T-helper 17 cell (primary cell): ENCODE results near the gene GEN1. TPM values are rescaled to one million over a fixed set of nuclear protein-coding genes. Genes with fewer than 3 reads are reported as not detected.

Experiments used
- ATAC-seq: fragments of 150-1000 bp; cut with Tn5 transposase; 2 replicates; pipeline ENCODE4 v1.10.0; 2021; ENCODE audit warnings: mild to moderate bottlenecking, moderate library complexity
- DNase-seq, 3 donors: peaks; one replicate each; pipeline versions ENCODE4 v3.0.0 to v3.0.0-alpha.2; 2020 to 2021
- H3K9me3 ChIP-seq: one replicate; pipeline ENCODE4 v1.7.0; 2013; ENCODE audit warnings: low read length, mild to moderate bottlenecking; ENCODE audit not compliant: control insufficient read depth, poor library complexity, severe bottlenecking
- H3K27ac Mint-ChIP-seq: one replicate; pipeline ENCODE4 v1.8.0; 2022; ENCODE audit warnings: mild to moderate bottlenecking, moderate library complexity, mixed read lengths
- H3K27me3 Mint-ChIP-seq: one replicate; pipeline ENCODE4 v1.8.0; 2022; ENCODE audit warnings: mixed read lengths
- H3K36me3 Mint-ChIP-seq: one replicate; pipeline ENCODE4 v1.8.0; 2022; ENCODE audit warnings: low read depth, mixed read lengths
- H3K4me1 Mint-ChIP-seq: one replicate; pipeline ENCODE4 v1.8.0; 2022; ENCODE audit warnings: mild to moderate bottlenecking, mixed read lengths
- H3K4me3 Mint-ChIP-seq: one replicate; pipeline ENCODE4 v1.8.0; 2022; ENCODE audit warnings: mild to moderate bottlenecking, moderate library complexity, mixed read lengths
- total RNA-seq, 4 donors: library from RNA in 2 of 4; stranded (reverse) in 2 of 4; gene quantifications; one replicate each; pipeline ENCODE4 v1.2.3 and lab custom pipeline; 2022 to 2026

GEN1 gene
- total RNA-seq, 2 donors from 2014 or later, result 7.2 to 10.7 TPM

GRCh38 chr2:17762451-17762850 is 8.5 kb downstream of the GEN1 start:
- no peaks in the 10 kb centered on the region for H3K27me3 Mint-ChIP-seq
- H3K4me3 Mint-ChIP-seq, result no peak overlapping the region

GRCh38 chr2:17763641-17764333 is 9.8 kb downstream of the GEN1 start:
- Mint-ChIP-seq H3K27ac (no peak overlapping the region), H3K36me3 (peaks cover 6% of the 10 kb centered on the region), H3K4me1 (peaks cover 5% of the 10 kb centered on the region), H3K4me3 (no peak overlapping the region), H3K27me3 (no peaks in the 10 kb centered on the region)
- ATAC-seq, result no peak
- H3K9me3 ChIP-seq, result no peaks in the 10 kb centered on the region
- no peak for DNase-seq

More at GRCh38 chr2:17762451-17762850, 8.5 kb downstream of the GEN1 start:
- DNase-seq (no peak), ATAC-seq (no peak)
- peaks cover 5% of the 10 kb centered on the region for H3K4me1 Mint-ChIP-seq
- H3K27ac Mint-ChIP-seq, result no peak overlapping the region
- H3K9me3 ChIP-seq, result no peaks in the 10 kb centered on the region
- H3K36me3 Mint-ChIP-seq, result peaks cover 6% of the 10 kb centered on the region

- H3K4me1 Mint-ChIP-seq, result no peaks in the 10 kb centered on the region
- DNase-seq (no peak), ATAC-seq (no peak)
- peaks cover 4% of the 10 kb centered on the region for H3K36me3 Mint-ChIP-seq
- H3K27ac Mint-ChIP-seq, result no peak overlapping the region
- no peaks in the 10 kb centered on the region for H3K27me3 Mint-ChIP-seq
- no peaks in the 10 kb centered on the region for H3K9me3 ChIP-seq
- H3K4me3 Mint-ChIP-seq, result no peak overlapping the region
Measured at GRCh38 chr2:17765398-17765797, 11.5 kb downstream of the GEN1 start.

- ATAC-seq, result no peak
- Mint-ChIP-seq H3K4me1 (no peaks in the 10 kb centered on the region), H3K27ac (no peak overlapping the region), H3K27me3 (no peaks in the 10 kb centered on the region), H3K36me3 (no peaks in the 10 kb centered on the region), H3K4me3 (no peak overlapping the region)
- DNase-seq, result no peak
- H3K9me3 ChIP-seq, result no peaks in the 10 kb centered on the region
Measured at GRCh38 chr2:17768894-17769293, 15.0 kb downstream of the GEN1 start.

- Mint-ChIP-seq H3K36me3 (peaks cover 3% of the 10 kb centered on the region), H3K27me3 (no peaks in the 10 kb centered on the region), H3K27ac (no peak overlapping the region), H3K4me3 (no peak overlapping the region), H3K4me1 (no peaks in the 10 kb centered on the region)
- no peak for ATAC-seq
- no peak for DNase-seq
- H3K9me3 ChIP-seq, result no peaks in the 10 kb centered on the region
Measured at GRCh38 chr2:17771956-17772355, 18.0 kb downstream of the GEN1 start.

- Mint-ChIP-seq H3K4me1 (no peaks in the 10 kb centered on the region), H3K27me3 (no peaks in the 10 kb centered on the region), H3K27ac (no peak overlapping the region), H3K36me3 (peaks cover 3% of the 10 kb centered on the region), H3K4me3 (no peak overlapping the region)
- no peak for ATAC-seq
- no peak for DNase-seq
- H3K9me3 ChIP-seq, result no peaks in the 10 kb centered on the region
Measured at GRCh38 chr2:17772532-17772931, 18.6 kb downstream of the GEN1 start.

GRCh38 chr2:17780546-17780945 is 26.6 kb downstream of the GEN1 start:
- ATAC-seq, result no peak
- no peak overlapping the region for H3K27ac Mint-ChIP-seq
- no peaks in the 10 kb centered on the region for H3K36me3 Mint-ChIP-seq

GRCh38 chr2:17781482-17781881 is 27.5 kb downstream of the GEN1 start:
- H3K4me3 Mint-ChIP-seq, result no peak overlapping the region
- no peaks in the 10 kb centered on the region for H3K9me3 ChIP-seq
- no peak for DNase-seq
- H3K36me3 Mint-ChIP-seq, result no peaks in the 10 kb centered on the region
- no peak for ATAC-seq
- no peaks in the 10 kb centered on the region for H3K27me3 Mint-ChIP-seq
- H3K4me1 Mint-ChIP-seq, result no peaks in the 10 kb centered on the region
- no peak overlapping the region for H3K27ac Mint-ChIP-seq

More at GRCh38 chr2:17780546-17780945, 26.6 kb downstream of the GEN1 start:
- H3K27me3 Mint-ChIP-seq, result no peaks in the 10 kb centered on the region
- no peaks in the 10 kb centered on the region for H3K4me1 Mint-ChIP-seq
- DNase-seq, result no peak
- H3K9me3 ChIP-seq, result no peaks in the 10 kb centered on the region
- H3K4me3 Mint-ChIP-seq, result no peak overlapping the region

- Mint-ChIP-seq H3K27me3 (peaks cover 19% of the 10 kb centered on the region), H3K36me3 (no peaks in the 10 kb centered on the region), H3K27ac (no peak overlapping the region), H3K4me1 (no peaks in the 10 kb centered on the region), H3K4me3 (no peak overlapping the region)
- no peak for DNase-seq
- no peak for ATAC-seq
- H3K9me3 ChIP-seq, result no peaks in the 10 kb centered on the region
Measured at GRCh38 chr2:17786727-17787126, 32.8 kb downstream of the GEN1 start.

GRCh38 chr2:17788773-17789172 is 34.8 kb downstream of the GEN1 start:
- H3K36me3 Mint-ChIP-seq, result no peaks in the 10 kb centered on the region
- no peak overlapping the region for H3K4me3 Mint-ChIP-seq

GRCh38 chr2:17790536-17790935 is 36.6 kb downstream of the GEN1 start:
- no peaks in the 10 kb centered on the region for H3K4me1 Mint-ChIP-seq
- H3K27ac Mint-ChIP-seq, result no peak overlapping the region
- no peaks in the 10 kb centered on the region for H3K9me3 ChIP-seq
- DNase-seq (no peak), ATAC-seq (no peak)
- H3K4me3 Mint-ChIP-seq, result no peak overlapping the region
- H3K27me3 Mint-ChIP-seq, result peaks cover 51% of the 10 kb centered on the region
- no peaks in the 10 kb centered on the region for H3K36me3 Mint-ChIP-seq

More at GRCh38 chr2:17788773-17789172, 34.8 kb downstream of the GEN1 start:
- Mint-ChIP-seq H3K27ac (no peak overlapping the region), H3K4me1 (no peaks in the 10 kb centered on the region), H3K27me3 (peaks cover 39% of the 10 kb centered on the region)
- ATAC-seq (no peak), DNase-seq (no peak)
- H3K9me3 ChIP-seq, result no peaks in the 10 kb centered on the region

GRCh38 chr2:17791121-17791816 is 37.3 kb downstream of the GEN1 start:
- ATAC-seq (no peak), DNase-seq (no peak)
- Mint-ChIP-seq H3K36me3 (no peaks in the 10 kb centered on the region), H3K27me3 (peaks cover 58% of the 10 kb centered on the region), H3K27ac (no peak overlapping the region), H3K4me1 (no peaks in the 10 kb centered on the region), H3K4me3 (no peak overlapping the region)
- no peaks in the 10 kb centered on the region for H3K9me3 ChIP-seq

- Mint-ChIP-seq H3K36me3 (no peaks in the 10 kb centered on the region), H3K4me1 (no peaks in the 10 kb centered on the region), H3K27ac (no peak overlapping the region), H3K27me3 (peaks cover 64% of the 10 kb centered on the region), H3K4me3 (no peak overlapping the region)
- no peaks in the 10 kb centered on the region for H3K9me3 ChIP-seq
- ATAC-seq (no peak), DNase-seq (no peak)
Measured at GRCh38 chr2:17791817-17792130, 37.8 kb downstream of the GEN1 start.

GRCh38 chr2:17792515-17792914 is 38.6 kb downstream of the GEN1 start:
- Mint-ChIP-seq H3K4me3 (no peak overlapping the region), H3K27me3 (peaks cover 59% of the 10 kb centered on the region), H3K36me3 (no peaks in the 10 kb centered on the region), H3K4me1 (no peaks in the 10 kb centered on the region), H3K27ac (no peak overlapping the region)
- ATAC-seq (no peak), DNase-seq (no peak)
- H3K9me3 ChIP-seq, result no peaks in the 10 kb centered on the region
